DOHH2 (cell line): ENCODE measurements around the gene PDILT.

ENCODE experiments used
- CTCF ChIP-seq: fragments of 200-600 bp; sonication (generic); IDR thresholded peaks from one replicate; pipeline ENCODE4 v1.5.1; 2014; ENCODE audit warnings: antibody characterized with exemption, mild to moderate bottlenecking, low read depth, low read length; ENCODE audit not compliant: poor library complexity, severe bottlenecking
- EZH2phosphoT487 ChIP-seq: fragments of 200-600 bp; sonication (generic); IDR thresholded peaks from 2 replicates; pipeline ENCODE4 v1.6.1; 2017; ENCODE audit warnings: borderline replicate concordance, mild to moderate bottlenecking, antibody characterized with exemption, low read length, moderate library complexity, mixed read lengths

DNA sequence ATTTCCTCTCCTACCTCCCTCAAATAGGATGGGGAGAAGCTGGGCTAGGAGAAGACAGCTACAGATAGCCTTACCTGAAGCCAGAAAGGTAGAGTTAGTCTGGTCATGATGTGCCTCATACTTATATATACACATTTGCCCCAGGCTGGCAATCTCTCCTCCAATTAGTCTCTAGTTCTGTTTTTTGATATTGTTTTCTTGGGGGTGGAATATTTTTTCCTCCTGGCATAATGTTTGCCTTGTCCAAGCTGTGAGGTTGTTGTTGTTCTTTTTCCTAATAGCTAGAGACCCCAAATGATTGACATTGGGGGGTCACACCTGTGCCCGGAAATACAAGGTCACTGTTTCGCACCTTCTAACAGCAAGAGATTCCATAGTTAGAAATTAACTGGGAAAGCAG, 51.9 kb downstream of the PDILT start, which contains the start of gene UMOD:
- TF ChIP-seq CTCF (no peak), EZH2phosphoT487 (no peak)
